H9 (cell line): ENCODE results near the gene TSPOAP1. TPM values are rescaled to one million over a fixed set of nuclear protein-coding genes. Genes with fewer than 3 reads are reported as not detected.

Experiments
- DNase-seq: peaks from one replicate; pipeline ENCODE4 v3.0.0-alpha.2; 2017
- H2AFZ ChIP-seq: one replicate; pipeline ENCODE4 v1.6.1; 2013; ENCODE audit warnings: mild to moderate bottlenecking, low read length, control low read depth, moderate library complexity
- H2AK5ac ChIP-seq: 2 replicates; pipeline ENCODE4 v1.6.1; 2013; ENCODE audit warnings: low read length, control low read depth, mixed read lengths; ENCODE audit not compliant: insufficient read length
- H2BK120ac ChIP-seq: one replicate; pipeline ENCODE4 v1.6.1; 2013; ENCODE audit warnings: low read depth, mild to moderate bottlenecking, low read length, control low read depth, inconsistent platforms; ENCODE audit not compliant: poor library complexity, severe bottlenecking
- H2BK12ac ChIP-seq: 2 replicates; pipeline ENCODE4 v1.6.1; 2013; ENCODE audit warnings: low read length, control low read depth, mixed read lengths, low read depth; ENCODE audit not compliant: insufficient read length
- H2BK15ac ChIP-seq: 2 replicates; pipeline ENCODE4 v1.6.1; 2013; ENCODE audit warnings: low read depth, low read length, control low read depth
- H2BK20ac ChIP-seq: one replicate; pipeline ENCODE4 v1.6.1; 2013; ENCODE audit warnings: low read depth, mild to moderate bottlenecking, low read length, control low read depth, inconsistent platforms; ENCODE audit not compliant: poor library complexity, severe bottlenecking
- H2BK5ac ChIP-seq: 2 replicates; pipeline ENCODE4 v1.6.1; 2013; ENCODE audit warnings: low read length, control low read depth, mixed read lengths; ENCODE audit not compliant: insufficient read length
- H3K14ac ChIP-seq: 2 replicates; pipeline ENCODE4 v1.6.1; 2013; ENCODE audit warnings: low read length, control low read depth; ENCODE audit not compliant: insufficient read depth
- H3K18ac ChIP-seq: 2 replicates; pipeline ENCODE4 v1.6.1; 2013; ENCODE audit warnings: low read depth, mild to moderate bottlenecking, mixed read lengths, low read length, control low read depth; ENCODE audit not compliant: insufficient read length
- H3K23ac ChIP-seq: 2 replicates; pipeline ENCODE4 v1.6.1; 2013; ENCODE audit warnings: low read length, control low read depth, mixed read lengths, low read depth; ENCODE audit not compliant: insufficient read length
- H3K23me2 ChIP-seq: 2 replicates; pipeline ENCODE4 v1.6.1; 2013; ENCODE audit warnings: low read depth, mild to moderate bottlenecking, mixed read lengths, low read length, control low read depth; ENCODE audit not compliant: insufficient read length, poor library complexity, severe bottlenecking
- H3K27ac ChIP-seq: 2 replicates; pipeline ENCODE4 v1.5.1; 2013; ENCODE audit warnings: low read length, control low read depth, mixed read lengths, low read depth; ENCODE audit not compliant: insufficient read length
- H3K27me3 ChIP-seq: 2 replicates; pipeline ENCODE4 v1.6.1; 2013; ENCODE audit warnings: low read length, control low read depth, inconsistent platforms; ENCODE audit not compliant: insufficient read depth
- H3K4ac ChIP-seq: 2 replicates; pipeline ENCODE4 v1.6.1; 2013; ENCODE audit warnings: low read depth, mild to moderate bottlenecking, control low read depth, inconsistent platforms, low read length, moderate library complexity
- H3K4me1 ChIP-seq: 2 replicates; pipeline ENCODE4 v1.6.1; 2013; ENCODE audit warnings: low read length, control low read depth, inconsistent platforms; ENCODE audit not compliant: insufficient read depth
- H3K4me2 ChIP-seq: 2 replicates; pipeline ENCODE4 v1.6.1; 2013; ENCODE audit warnings: low read length, control low read depth, mixed read lengths; ENCODE audit not compliant: insufficient read length, insufficient read depth
- H3K56ac ChIP-seq: 2 replicates; pipeline ENCODE4 v1.6.1; 2013; ENCODE audit warnings: low read depth, mild to moderate bottlenecking, mixed read lengths, low read length, control low read depth; ENCODE audit not compliant: insufficient read length
- H3K79me1 ChIP-seq: 2 replicates; pipeline ENCODE4 v1.6.1; 2013; ENCODE audit warnings: low read depth, mild to moderate bottlenecking, moderate library complexity, low read length, control low read depth, inconsistent platforms; ENCODE audit not compliant: insufficient read depth, poor library complexity, severe bottlenecking
- H3K79me2 ChIP-seq: 2 replicates; pipeline ENCODE4 v1.6.1; 2013; ENCODE audit warnings: low read length, control low read depth, inconsistent platforms; ENCODE audit not compliant: insufficient read depth
- H3K9ac ChIP-seq: 2 replicates; pipeline ENCODE4 v1.6.1; 2013; ENCODE audit warnings: low read length, control low read depth, mixed read lengths; ENCODE audit not compliant: insufficient read length; ENCODE audit errors: extremely low read depth
- H3K9me3 ChIP-seq: one replicate; pipeline ENCODE4 v1.6.1; 2013; ENCODE audit warnings: low read depth, low read length, inconsistent platforms; ENCODE audit not compliant: control insufficient read depth
- H3T11ph ChIP-seq: one replicate; pipeline ENCODE4 v1.6.1; 2013; ENCODE audit warnings: mild to moderate bottlenecking, low read length, control low read depth, inconsistent platforms
- H4K20me1 ChIP-seq: one replicate; pipeline ENCODE4 v1.6.1; 2013; ENCODE audit not compliant: control insufficient read depth, insufficient read length, insufficient read depth
- H4K5ac ChIP-seq: 2 replicates; pipeline ENCODE4 v1.6.1; 2013; ENCODE audit warnings: low read depth, mild to moderate bottlenecking, mixed read lengths, low read length, control low read depth; ENCODE audit not compliant: insufficient read length
- H4K8ac ChIP-seq: replicated peaks from 2 replicates; pipeline ENCODE4 v1.6.1; 2013; ENCODE audit warnings: low read length, control low read depth, mixed read lengths, low read depth; ENCODE audit not compliant: insufficient read length
- H4K91ac ChIP-seq: 2 replicates; pipeline ENCODE4 v1.6.1; 2013; ENCODE audit warnings: low read depth, mild to moderate bottlenecking, moderate library complexity, mixed read lengths, low read length, control low read depth; ENCODE audit not compliant: insufficient read length
- H3K27ac Mint-ChIP-seq, 3 experiments: 2 replicates in 2 of 3; 3 replicates in 1 of 3; pipeline ENCODE4 v1.8.0; 2020 to 2021; ENCODE audit warnings: mixed read lengths in 3 of 3, mild to moderate bottlenecking in 1 of 3, moderate library complexity in 1 of 3
- H3K27me3 Mint-ChIP-seq: 2 replicates; pipeline ENCODE4 v1.8.0; 2021; ENCODE audit warnings: low read depth, mild to moderate bottlenecking, moderate library complexity, mixed read lengths
- H3K36me3 Mint-ChIP-seq, 3 experiments: 2 replicates in 2 of 3; 3 replicates in 1 of 3; pipeline ENCODE4 v1.8.0; 2020 to 2021; ENCODE audit warnings: low read depth in 3 of 3, mixed read lengths in 3 of 3; ENCODE audit not compliant: insufficient read depth in 1 of 3
- H3K4me1 Mint-ChIP-seq, 2 experiments: 2 replicates each; pipeline ENCODE4 v1.8.0; 2020; ENCODE audit warnings: mixed read lengths in 2 of 2
- H3K4me3 Mint-ChIP-seq, 2 experiments: 2 replicates in 1 of 2; 3 replicates in 1 of 2; pipeline ENCODE4 v1.8.0; 2020 to 2021; ENCODE audit warnings: mild to moderate bottlenecking in 2 of 2, mixed read lengths in 2 of 2, moderate library complexity in 1 of 2
- H3K9me3 Mint-ChIP-seq, 2 experiments: 2 replicates in 1 of 2; 3 replicates in 1 of 2; pipeline ENCODE4 v1.8.0; 2020; ENCODE audit warnings: mild to moderate bottlenecking in 2 of 2, mixed read lengths in 2 of 2, moderate library complexity in 1 of 2
- WGBS: extraction: QIAGEN DNeasy Blood & Tissue Kit; methylation state at CpG from one replicate; pipeline ENCODE4 v1.1.7; 2013; ENCODE audit warnings: missing lambda C conversion rate, low lambda C conversion rate, mixed read lengths; ENCODE audit not compliant: insufficient read length; ENCODE audit errors: extremely low coverage; 5-methylcytosine and 5-hydroxymethylcytosine counted together
- total RNA-seq: library from RNA; stranded (reverse); gene quantifications from 2 replicates; pipeline ENCODE4 v1.2.1, GENCODE V29; 2021
- TF ChIP-seq, protein P1 (sequence below): fragments of 200-600 bp; sonication (generic); conservative IDR thresholded peaks from 3 replicates; pipeline ENCODE4 v1.8.0; 2021; ENCODE audit warnings: antibody characterized with exemption, mild to moderate bottlenecking

Gene TSPOAP1
- total RNA-seq, 1 experiment from 2014 or later = 17.3 TPM

- Histone ChIP-seq H3K79me2 (no peaks in the 10 kb centered on the region), H2BK20ac (no peak overlapping the region), H2BK5ac (no peak overlapping the region), H3K18ac (no peak overlapping the region), H3K27me3 (no peaks in the 10 kb centered on the region), H4K8ac (no peak overlapping the region), H2AK5ac (no peak overlapping the region), H3K4me1 (no peaks in the 10 kb centered on the region), H2BK12ac (no peak overlapping the region), H4K5ac (no peak overlapping the region), H3T11ph (no peak overlapping the region), H2AFZ (no peak overlapping the region), H3K9ac (no peak overlapping the region), H3K56ac (no peak overlapping the region), H2BK15ac (no peak overlapping the region), H2BK120ac (no peak overlapping the region), H3K4me2 (no peak overlapping the region), H3K4ac (no peak overlapping the region), H3K23ac (no peak overlapping the region), H3K27ac (no peak overlapping the region), H3K79me1 (no peaks in the 10 kb centered on the region), H4K91ac (no peak overlapping the region), H3K23me2 (no peaks in the 10 kb centered on the region), H3K9me3 (no peaks in the 10 kb centered on the region), H3K14ac (no peak overlapping the region), H4K20me1 (no peaks in the 10 kb centered on the region)
- Mint-ChIP-seq H3K9me3 (no peaks in the 10 kb centered on the region), H3K27me3 (0 out of 2 replicates have a peak, but pooled peaks cover 2% of the 10 kb centered on the region), H3K36me3 (no peaks in the 10 kb centered on the region), H3K4me1 (peaks cover 0 to 17% of the 10 kb centered on the region in 2 experiments; a peak in 2 of 4 replicates), H3K4me3 (no peak overlapping the region), H3K27ac (no peak overlapping the region)
- WGBS = no CpG with 5 or more reads among the region's 9 CpGs
- no peak for DNase-seq
- TF ChIP-seq, protein P1, sequence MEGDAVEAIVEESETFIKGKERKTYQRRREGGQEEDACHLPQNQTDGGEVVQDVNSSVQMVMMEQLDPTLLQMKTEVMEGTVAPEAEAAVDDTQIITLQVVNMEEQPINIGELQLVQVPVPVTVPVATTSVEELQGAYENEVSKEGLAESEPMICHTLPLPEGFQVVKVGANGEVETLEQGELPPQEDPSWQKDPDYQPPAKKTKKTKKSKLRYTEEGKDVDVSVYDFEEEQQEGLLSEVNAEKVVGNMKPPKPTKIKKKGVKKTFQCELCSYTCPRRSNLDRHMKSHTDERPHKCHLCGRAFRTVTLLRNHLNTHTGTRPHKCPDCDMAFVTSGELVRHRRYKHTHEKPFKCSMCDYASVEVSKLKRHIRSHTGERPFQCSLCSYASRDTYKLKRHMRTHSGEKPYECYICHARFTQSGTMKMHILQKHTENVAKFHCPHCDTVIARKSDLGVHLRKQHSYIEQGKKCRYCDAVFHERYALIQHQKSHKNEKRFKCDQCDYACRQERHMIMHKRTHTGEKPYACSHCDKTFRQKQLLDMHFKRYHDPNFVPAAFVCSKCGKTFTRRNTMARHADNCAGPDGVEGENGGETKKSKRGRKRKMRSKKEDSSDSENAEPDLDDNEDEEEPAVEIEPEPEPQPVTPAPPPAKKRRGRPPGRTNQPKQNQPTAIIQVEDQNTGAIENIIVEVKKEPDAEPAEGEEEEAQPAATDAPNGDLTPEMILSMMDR = no peak
Measured at GRCh38 chr17:58311429-58311894, 17.1 kb downstream of the TSPOAP1 start.
